ENCODE measurements around the gene RHBDF1. TPM values are rescaled to one million over a fixed set of nuclear protein-coding genes. Genes with fewer than 3 reads are reported as not detected.
"Not testable (repeated sequence)": the region's sequence is repeated elsewhere in the genome, so short reads cannot be mapped to it uniquely, and the experiment has no call there.

Gene RHBDF1
- total and polyA plus RNA-seq, 2 of the 13 experiments (the other 11 are each of a cell fraction or from before 2014, with no cell fraction given) = 5.4 to 26.9 TPM

DNA sequence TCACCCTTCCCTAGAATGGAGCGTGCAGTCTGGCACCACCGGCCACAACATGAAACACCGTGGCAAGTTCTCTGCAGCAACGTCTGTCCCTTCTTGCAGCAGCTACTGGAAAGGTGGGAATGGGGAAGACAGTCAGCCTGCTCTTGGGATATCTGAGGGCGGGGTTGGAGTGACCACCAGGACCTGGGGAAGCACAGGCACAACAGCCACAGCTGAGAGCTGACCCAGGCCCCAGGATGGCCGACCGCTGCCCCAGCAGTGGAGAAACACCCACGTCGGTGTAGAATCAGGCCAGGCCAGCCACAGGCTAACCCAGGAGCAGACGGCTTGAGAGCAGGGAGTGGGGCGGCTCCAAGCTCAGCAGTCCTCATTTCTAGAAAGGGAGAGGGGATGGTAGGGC, 34.2 kb downstream of the RHBDF1 start:
- peaks cover 13% of the 10 kb centered on the region for H3K4me1 ChIP-seq (ENCODE audit: insufficient read depth, low read length)
- H4K20me1 ChIP-seq (ENCODE audit: insufficient read depth, low read length); ATAC-seq; in situ Hi-C loops (cut with HindIII; ENCODE audit: extremely low pct_ligation_motif_present, low pct_unique_long_range_greater_than_20kb); H3K27me3 ChIP-seq (ENCODE audit: control insufficient read depth in 1 of 2, insufficient read depth in 2 of 2, low read length in 2 of 2); H3K27ac ChIP-seq (ENCODE audit: extremely low read length, insufficient read depth, low read length); BruUV-seq (replicated peaks); H3K4me3 ChIP-seq (replicated peaks in 1 of 3; ENCODE audit: insufficient read depth in 1 of 3, low read depth in 2 of 3, low read length in 3 of 3); DNase-seq (ENCODE audit: low spot score); FAIRE-seq; H3K4me2 ChIP-seq (ENCODE audit: low read depth, low read length); H2AFZ ChIP-seq (ENCODE audit: low read length); H3K9me3 ChIP-seq (ENCODE audit: low read length); H3K79me2 ChIP-seq (ENCODE audit: insufficient read depth, low read length); POLR2A ChIA-PET; intact Hi-C loops (cut with micrococcal nuclease; ENCODE audit: unreplicated experiment); H3K9ac ChIP-seq (ENCODE audit: insufficient read depth, low read depth, low read length); H3K36me3 ChIP-seq (replicated peaks in 1 of 2; ENCODE audit: control insufficient read depth in 1 of 2, insufficient read depth in 2 of 2, low read length in 2 of 2); CTCF ChIA-PET (ENCODE audit: low intra/inter-chr PET ratio, low total read pairs): not testable (repeated sequence)
- 80% methylated on average over 11 of the region's 11 CpGs for WGBS (ENCODE audit: low lambda C conversion rate)

DNA sequence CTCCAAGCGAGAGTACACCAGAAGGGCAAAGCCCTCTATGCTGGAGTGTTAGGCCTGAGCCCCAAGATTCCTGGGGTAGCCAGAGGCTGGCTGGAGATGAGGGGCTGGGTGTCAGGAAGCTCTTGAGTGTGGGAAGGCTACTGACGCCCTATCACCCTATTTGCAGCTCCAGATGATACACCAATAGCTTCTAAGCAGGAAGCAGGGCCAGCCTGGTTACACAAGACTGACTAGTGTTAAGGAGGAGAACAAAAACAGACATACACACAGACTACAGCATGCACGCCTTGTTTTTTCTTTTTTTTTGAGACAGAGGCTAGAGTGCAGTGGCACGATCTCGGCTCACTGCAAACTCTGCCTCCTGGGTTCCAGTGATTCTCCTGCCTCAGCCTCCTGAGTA, 34.9 kb downstream of the RHBDF1 start:
- H3K4me2 ChIP-seq (ENCODE audit: low read depth, low read length) = no peak overlapping the region
- no peak overlapping the region for H3K4me3 ChIP-seq (replicated peaks in 1 of 3; ENCODE audit: insufficient read depth in 1 of 3, low read depth in 2 of 3, low read length in 3 of 3)
- no peaks in the 10 kb centered on the region for H3K27me3 ChIP-seq (ENCODE audit: control insufficient read depth in 1 of 2, insufficient read depth in 2 of 2, low read length in 2 of 2)
- WGBS (ENCODE audit: low lambda C conversion rate) = 98% methylated on average over 4 of the region's 5 CpGs
- no peaks in the 10 kb centered on the region for H4K20me1 ChIP-seq (ENCODE audit: insufficient read depth, low read length)
- no peak overlapping the region for H3K9ac ChIP-seq (ENCODE audit: insufficient read depth, low read depth, low read length)
- no peaks in the 10 kb centered on the region for H3K79me2 ChIP-seq (ENCODE audit: insufficient read depth, low read length)
- intact Hi-C loops (cut with micrococcal nuclease; ENCODE audit: unreplicated experiment) (no loop called here), in situ Hi-C loops (cut with HindIII; ENCODE audit: extremely low pct_ligation_motif_present, low pct_unique_long_range_greater_than_20kb) (no loop called here)
- no peak for TF ChIP-seq NFE2L2 (IDR thresholded peaks at IDR 0.05; ENCODE audit: low read length)
- TF ChIP-seq ERF (CRISPR knock-in tag; IDR thresholded peaks at IDR 0.05) = no peak
- no peak for TF ChIP-seq GLI4 (CRISPR knock-in tag; IDR thresholded peaks at IDR 0.05; ENCODE audit: borderline replicate concordance)
- no peak for TF ChIP-seq ZNF225 (CRISPR knock-in tag; IDR thresholded peaks at IDR 0.05)
- no peak for TF ChIP-seq ZNF704 (CRISPR knock-in tag; IDR thresholded peaks at IDR 0.05; ENCODE audit: borderline replicate concordance)
- CTCF ChIA-PET (ENCODE audit: low intra/inter-chr PET ratio, low total read pairs) = no interaction called here
- no peak for ATAC-seq
- POLR2A ChIA-PET = no interaction called here
- DNase-seq (ENCODE audit: low spot score) = no peak
- H3K9me3 ChIP-seq (ENCODE audit: low read length) = no peaks in the 10 kb centered on the region
- H3K36me3 ChIP-seq (replicated peaks in 1 of 2; ENCODE audit: control insufficient read depth in 1 of 2, insufficient read depth in 2 of 2, low read length in 2 of 2) = peaks cover under 1 to 3% of the 10 kb centered on the region in 2 experiments; a peak in 1 of 5 replicates
- no peak overlapping the region for H3K27ac ChIP-seq (ENCODE audit: extremely low read length, insufficient read depth, low read length)
- no peak for FAIRE-seq
- no TSS peak for BruUV-seq (replicated peaks)
- peaks cover 13% of the 10 kb centered on the region for H3K4me1 ChIP-seq (ENCODE audit: insufficient read depth, low read length)
- H2AFZ ChIP-seq (ENCODE audit: low read length) = no peak overlapping the region

Measured in HepG2 (cell line).